ENCODE measurements around the gene CMKLR1. TPM values are rescaled to one million over a fixed set of nuclear protein-coding genes. Genes with fewer than 3 reads are reported as not detected.

CMKLR1 gene
- polyA plus RNA-seq, 1 of the 3 experiments (the other 2 are of a cell fraction): 0.15 TPM

- H3K36me3 ChIP-seq (replicated peaks in 1 of 2; ENCODE audit: control insufficient read depth in 1 of 2, insufficient read depth in 2 of 2, low read length in 1 of 2): no peaks in the 10 kb centered on the region
- WGBS (ENCODE audit: low lambda C conversion rate): 81% methylated on average over 1 of the region's 1 CpG
- H3K4me3 ChIP-seq (ENCODE audit: low read depth in 2 of 2, low read length in 1 of 2): no peak overlapping the region
Observed at GRCh38 chr12:108363565-108363964, 24.5 kb upstream of the CMKLR1 start.

GRCh38 chr12:108363165-108363564 is 24.1 kb upstream of the CMKLR1 start:
- Histone ChIP-seq H3K9me3 (no peaks in the 10 kb centered on the region), H3K27ac (ENCODE audit: low read depth in 2 of 2, low read length in 1 of 2) (no peak overlapping the region), H3K79me2 (ENCODE audit: insufficient read depth) (no peaks in the 10 kb centered on the region), H4K20me1 (ENCODE audit: insufficient read depth) (no peaks in the 10 kb centered on the region), H3K27me3 (ENCODE audit: insufficient read depth) (no peaks in the 10 kb centered on the region), H3K36me3 (replicated peaks in 1 of 2; ENCODE audit: control insufficient read depth in 1 of 2, insufficient read depth in 2 of 2, low read length in 1 of 2) (no peaks in the 10 kb centered on the region), H3K4me2 (no peak overlapping the region), H3K4me1 (ENCODE audit: control insufficient read depth in 1 of 2, insufficient read depth in 2 of 2, low read depth in 1 of 2, low read length in 1 of 2) (peaks cover 0 to 4% of the 10 kb centered on the region in 2 experiments; a peak in 1 of 4 replicates), H3K9me2 (no peaks in the 10 kb centered on the region), H3K9ac (no peak overlapping the region), H3K4me3 (ENCODE audit: low read depth in 2 of 2, low read length in 1 of 2) (no peak overlapping the region), H2AFZ (ENCODE audit: low read depth) (no peak overlapping the region), H3F3A (replicated peaks; ENCODE audit: insufficient read depth) (no peaks in the 10 kb centered on the region)
- CTCF ChIA-PET: no interaction called here
- POLR2A ChIA-PET: no interaction called here
- WGBS (ENCODE audit: low lambda C conversion rate): 30% methylated on average over 11 of the region's 11 CpGs
- no peak for TF ChIP-seq ZBTB33 (IDR thresholded peaks at IDR 0.05; ENCODE audit: borderline replicate concordance, low read depth)
- no peak for TF ChIP-seq EZH2phosphoT487 (IDR thresholded peaks at IDR 0.05; ENCODE audit: borderline replicate concordance, low read depth)
- no peak for TF ChIP-seq FOXM1 (IDR thresholded peaks at IDR 0.05; ENCODE audit: low read depth)
- no peak for TF ChIP-seq USF2 (IDR thresholded peaks at IDR 0.05; ENCODE audit: borderline replicate concordance, low read depth, low read length)
- TF ChIP-seq FOXJ3 (CRISPR knock-in tag; IDR thresholded peaks at IDR 0.05): no peak
- TF ChIP-seq CTCF (IDR thresholded peaks at IDR 0.05): no peak
- TF ChIP-seq TCF12 (IDR thresholded peaks at IDR 0.05): no peak
- no peak for TF ChIP-seq MXI1 (IDR thresholded peaks at IDR 0.05; ENCODE audit: low read depth, low read length)
- TF ChIP-seq SIN3A (IDR thresholded peaks at IDR 0.05; ENCODE audit: borderline replicate concordance, low read depth, low read length): no peak
- no peak for TF ChIP-seq RCOR1 (IDR thresholded peaks at IDR 0.05; ENCODE audit: low read length)
- TF ChIP-seq NRF1 (IDR thresholded peaks at IDR 0.05; ENCODE audit: low read depth, low read length): no peak
- no peak for DNase-seq

More at GRCh38 chr12:108363565-108363964, 24.5 kb upstream of the CMKLR1 start:
- no peaks in the 10 kb centered on the region for H3K27me3 ChIP-seq (ENCODE audit: insufficient read depth)
- no peaks in the 10 kb centered on the region for H3K9me2 ChIP-seq
- H2AFZ ChIP-seq (ENCODE audit: low read depth): no peak overlapping the region
- H3F3A ChIP-seq (replicated peaks; ENCODE audit: insufficient read depth): no peaks in the 10 kb centered on the region
- peaks cover 0 to 4% of the 10 kb centered on the region in 2 experiments; a peak in 1 of 4 replicates for H3K4me1 ChIP-seq (ENCODE audit: control insufficient read depth in 1 of 2, insufficient read depth in 2 of 2, low read depth in 1 of 2, low read length in 1 of 2)
- H3K9me3 ChIP-seq: no peaks in the 10 kb centered on the region
- TF ChIP-seq RFX5 (IDR thresholded peaks at IDR 0.05; ENCODE audit: low read length): no peak
- no peak for TF ChIP-seq GATA2 (CRISPR knock-in tag; IDR thresholded peaks at IDR 0.05)
- TF ChIP-seq NRF1 (IDR thresholded peaks at IDR 0.05; ENCODE audit: low read depth, low read length): no peak
- no peak for TF ChIP-seq CHD2 (IDR thresholded peaks at IDR 0.05; ENCODE audit: low read length, partially characterized antibody)
- no peak for TF ChIP-seq MXI1 (IDR thresholded peaks at IDR 0.05; ENCODE audit: low read depth, low read length)
- TF ChIP-seq ZBTB33 (IDR thresholded peaks at IDR 0.05; ENCODE audit: borderline replicate concordance, low read depth): no peak
- TF ChIP-seq POLR2AphosphoS5 (IDR thresholded peaks at IDR 0.05; ENCODE audit: low read depth, low read length): no peak
- TF ChIP-seq SIN3A (IDR thresholded peaks at IDR 0.05; ENCODE audit: borderline replicate concordance, low read depth, low read length): no peak
- no peak for TF ChIP-seq MAX (IDR thresholded peaks at IDR 0.05; ENCODE audit: low read depth)
- TF ChIP-seq TEAD4 (IDR thresholded peaks at IDR 0.05; ENCODE audit: borderline replicate concordance, insufficient read depth): no peak
- TF ChIP-seq FOXM1 (IDR thresholded peaks at IDR 0.05; ENCODE audit: low read depth): no peak
- CTCF ChIA-PET: no interaction called here
- H3K79me2 ChIP-seq (ENCODE audit: insufficient read depth): no peaks in the 10 kb centered on the region
- H3K4me2 ChIP-seq: no peak overlapping the region
- no peak for DNase-seq
- POLR2A ChIA-PET: no interaction called here
- H3K9ac ChIP-seq: no peak overlapping the region
- no peak overlapping the region for H3K27ac ChIP-seq (ENCODE audit: low read depth in 2 of 2, low read length in 1 of 2)
- no peaks in the 10 kb centered on the region for H4K20me1 ChIP-seq (ENCODE audit: insufficient read depth)

Data from SK-N-SH (cell line).